Measurements from ENCODE around the gene USP38. TPM values are rescaled to one million over a fixed set of nuclear protein-coding genes. Genes with fewer than 3 reads are reported as not detected.

Gene USP38
- total and polyA plus RNA-seq, 8 donors = 19.4 to 28.5 (median 21.8) TPM

DNA sequence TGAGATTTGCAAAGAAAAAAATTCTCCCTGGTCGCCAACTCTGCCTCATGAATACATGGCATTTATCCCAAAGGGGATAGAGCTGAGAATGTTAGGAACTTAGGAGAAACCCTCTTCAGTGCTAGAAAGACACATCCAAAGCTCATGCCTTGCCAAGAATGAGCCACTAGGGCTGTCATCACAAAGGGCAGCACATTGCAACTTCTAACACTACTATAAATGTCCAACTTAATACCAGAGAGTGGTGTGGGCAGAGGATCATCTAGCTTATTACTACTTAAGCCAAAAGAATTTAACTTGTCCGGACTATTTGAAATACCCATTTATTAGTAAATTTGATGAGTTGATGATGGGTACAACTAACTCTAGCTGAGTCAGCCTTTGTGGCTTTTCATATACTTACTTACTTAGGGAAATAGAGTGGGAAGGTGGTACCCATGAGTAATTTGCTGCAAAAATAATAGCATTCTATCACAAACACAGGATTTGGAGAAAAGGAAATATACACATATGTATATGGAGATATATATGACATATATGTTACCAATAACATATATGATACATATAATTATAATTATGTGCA, 85.6 kb downstream of the USP38 start:
- peaks cover 0 to 19% of the 10 kb centered on the region in 2 donors for H3K9me3 ChIP-seq
- DNase-seq = no peak
- intact Hi-C loops (cut with DNase I) = no loop called here
- no peak overlapping the region for H3K27ac ChIP-seq
- H3K27me3 ChIP-seq = no peaks in the 10 kb centered on the region
- H3K4me3 ChIP-seq = no peak overlapping the region
- H3K36me3 ChIP-seq = no peaks in the 10 kb centered on the region
- no peaks in the 10 kb centered on the region for H3K4me1 ChIP-seq
- ATAC-seq = no peak
- TF ChIP-seq, protein P1, sequence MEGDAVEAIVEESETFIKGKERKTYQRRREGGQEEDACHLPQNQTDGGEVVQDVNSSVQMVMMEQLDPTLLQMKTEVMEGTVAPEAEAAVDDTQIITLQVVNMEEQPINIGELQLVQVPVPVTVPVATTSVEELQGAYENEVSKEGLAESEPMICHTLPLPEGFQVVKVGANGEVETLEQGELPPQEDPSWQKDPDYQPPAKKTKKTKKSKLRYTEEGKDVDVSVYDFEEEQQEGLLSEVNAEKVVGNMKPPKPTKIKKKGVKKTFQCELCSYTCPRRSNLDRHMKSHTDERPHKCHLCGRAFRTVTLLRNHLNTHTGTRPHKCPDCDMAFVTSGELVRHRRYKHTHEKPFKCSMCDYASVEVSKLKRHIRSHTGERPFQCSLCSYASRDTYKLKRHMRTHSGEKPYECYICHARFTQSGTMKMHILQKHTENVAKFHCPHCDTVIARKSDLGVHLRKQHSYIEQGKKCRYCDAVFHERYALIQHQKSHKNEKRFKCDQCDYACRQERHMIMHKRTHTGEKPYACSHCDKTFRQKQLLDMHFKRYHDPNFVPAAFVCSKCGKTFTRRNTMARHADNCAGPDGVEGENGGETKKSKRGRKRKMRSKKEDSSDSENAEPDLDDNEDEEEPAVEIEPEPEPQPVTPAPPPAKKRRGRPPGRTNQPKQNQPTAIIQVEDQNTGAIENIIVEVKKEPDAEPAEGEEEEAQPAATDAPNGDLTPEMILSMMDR (IDR thresholded peaks at IDR 0.05) = no peak

Other genes with a start within 250 kb of the USP38 start
- 10 to 100 TPM; 43.5 to 54.1 TPM for gene GAB1, start 152.0 kb downstream of the USP38 start, total RNA-seq
- 100 to 1,000 TPM in 3 of 6 donors, 10 to 100 TPM in 3; 77.9 to 109 (median 97.1) TPM for gene GAB1, start 152.0 kb downstream of the USP38 start, polyA plus RNA-seq (ENCODE audit: insufficient read length in 6 of 6)